Kidney (tissue), 14 donors: Measurements from ENCODE around the gene TOR1A. TPM values are rescaled to one million over a fixed set of nuclear protein-coding genes. Genes with fewer than 3 reads are reported as not detected.

Experiments used
- DNase-seq, 5 donors: peaks; one replicate each; pipeline ENCODE4 v3.0.0-alpha.2; 2013 to 2020
- FAIRE-seq: peaks from 2 replicates; lab custom pipeline; 2012; peaks lifted over from hg19 to GRCh38; lab: Jason Lieb, UNC
- H3K27ac ChIP-seq, 2 donors: one replicate each; pipeline ENCODE4 v1.7.0; 2013; ENCODE audit warnings: low read depth in 2 of 2, low read length in 2 of 2, inconsistent platforms in 1 of 2
- H3K27me3 ChIP-seq: one replicate; pipeline ENCODE4 v1.7.1; 2013; ENCODE audit warnings: low read length, inconsistent platforms; ENCODE audit not compliant: control insufficient read depth, insufficient read depth
- H3K36me3 ChIP-seq, 3 donors: one replicate each; pipeline versions ENCODE4 v1.7.0 to v1.7.1; 2013; ENCODE audit warnings: low read length in 3 of 3, control low read depth in 1 of 3, inconsistent platforms in 1 of 3; ENCODE audit not compliant: insufficient read depth in 3 of 3, control insufficient read depth in 2 of 3
- H3K4me1 ChIP-seq, 3 donors: one replicate each; pipeline versions ENCODE4 v1.7.0 to v1.7.1; 2013; ENCODE audit warnings: low read length in 3 of 3, inconsistent platforms in 1 of 3, low read depth in 1 of 3; ENCODE audit not compliant: control insufficient read depth in 2 of 3, insufficient read depth in 2 of 3
- H3K4me3 ChIP-seq, 3 donors: one replicate each; pipeline versions ENCODE4 v1.7.0 to v1.8.1; 2013; ENCODE audit warnings: low read length in 3 of 3, control low read depth in 1 of 3, inconsistent platforms in 1 of 3
- H3K9ac ChIP-seq, 3 donors: one replicate each; pipeline versions ENCODE4 v1.7.0 to v1.7.1; 2013; ENCODE audit warnings: low read length in 3 of 3, control low read depth in 1 of 3, inconsistent platforms in 1 of 3
- H3K9me3 ChIP-seq, 3 donors: one replicate each; pipeline versions ENCODE4 v1.7.0 to v1.7.1; 2013; ENCODE audit warnings: low read length in 3 of 3, control low read depth in 1 of 3, inconsistent platforms in 1 of 3; ENCODE audit not compliant: control insufficient read depth in 2 of 3, insufficient read depth in 1 of 3
- CTCF ChIP-seq: IDR thresholded peaks from 3 replicates; pipeline ENCODE4 v1.5.1; 2012; ENCODE audit warnings: mild to moderate bottlenecking, moderate library complexity, borderline replicate concordance; ENCODE audit not compliant: insufficient read depth; ENCODE audit errors: extremely low read depth
- intact Hi-C: fragments of 100-400 bp; cut with DNase I; formaldehyde crosslinking; loops from one replicate; pipeline ENCODE4 v1.11.1; 2022
- polyA plus RNA-seq: library from polyadenylated mRNA; stranded (reverse); fragments of 350-450 nt; fragmentation: Illumina TruSeq; extraction: RNeasy Lipid Tissue Mini Kit (QIAGEN cat#74804); gene quantifications from one replicate; pipeline ENCODE4 v1.2.3, GENCODE V29; 2014; ENCODE audit warnings: low read depth, low replicate concordance; ENCODE audit not compliant: insufficient read depth
- total RNA-seq: library from RNA; stranded (reverse); fragmentation: NEBNext Ultra II Directional; extraction: Animal tissue kit (Norgen Biotek cat#: 25700); gene quantifications from one replicate; pipeline ENCODE4 v1.2.1, GENCODE V29; 2021
- donor health status: control.
- donor health status: control.
- donor health status: control.
- donor health status: control.
- donor health status: control.
- donor health status: DM: yes; HTN: yes; CAD: no.
- donor health status: Normal renal cell carcinoma (clear cell type).

TOR1A gene
- total and polyA plus RNA-seq, 2 donors from 2014 or later = 24.6 to 29.2 TPM

GRCh38 chr9:129826344-129826743 is 2.4 kb upstream of the TOR1A start:
- DNase-seq (no peak), FAIRE-seq (no peak)
- no peak overlapping the region for H3K4me3 ChIP-seq
- H3K9ac ChIP-seq = no peak overlapping the region
- peaks cover 0 to 5% (median 0%) of the 10 kb centered on the region in 3 donors for H3K4me1 ChIP-seq
- no peaks in the 10 kb centered on the region for H3K9me3 ChIP-seq
- no peak for TF ChIP-seq CTCF
- intact Hi-C loops = no loop called here
- H3K36me3 ChIP-seq = peaks cover 0 to 37% (median 18%) of the 10 kb centered on the region in 3 donors
- H3K27me3 ChIP-seq = no peaks in the 10 kb centered on the region
- no peak overlapping the region for H3K27ac ChIP-seq

- H3K9me3 ChIP-seq = no peaks in the 10 kb centered on the region
- FAIRE-seq (no peak), DNase-seq (no peak)
- H3K36me3 ChIP-seq = peaks cover 0 to 14% (median 10%) of the 10 kb centered on the region in 3 donors
- intact Hi-C loops = no loop called here
- H3K9ac ChIP-seq = no peak overlapping the region
- peak overlapping the region in 1 of 2 donors; percentile 60 for H3K27ac ChIP-seq
- H3K27me3 ChIP-seq = no peaks in the 10 kb centered on the region
- TF ChIP-seq CTCF = no peak
- peaks cover 0 to 5% (median 0%) of the 10 kb centered on the region in 3 donors for H3K4me1 ChIP-seq
- H3K4me3 ChIP-seq = peak overlapping the region; percentile 46 to 69 (median 66)
These were observed 398 bp downstream of the TOR1A start for GRCh38 chr9:129823542-129823934.

- Histone ChIP-seq H3K9ac (peak overlapping the region in 1 of 3 donors; percentile 77), H3K36me3 (peaks cover 2 to 16% (median 13%) of the 10 kb centered on the region in 3 donors), H3K27me3 (no peaks in the 10 kb centered on the region), H3K4me3 (peak overlapping the region; percentile 57 to 68 (median 57)), H3K4me1 (peaks cover 0 to 5% (median 0%) of the 10 kb centered on the region in 3 donors), H3K27ac (no peak overlapping the region), H3K9me3 (no peaks in the 10 kb centered on the region)
- FAIRE-seq (no peak), DNase-seq (peak in 3 of 5 donors; percentile 26 to 83 (median 69))
- no peak for TF ChIP-seq CTCF
- intact Hi-C loops = no loop called here
These were observed 916 bp downstream of the TOR1A start for GRCh38 chr9:129822898-129823541.
